ENCODE data around the gene EPB42.

Gene EPB42

DNA sequence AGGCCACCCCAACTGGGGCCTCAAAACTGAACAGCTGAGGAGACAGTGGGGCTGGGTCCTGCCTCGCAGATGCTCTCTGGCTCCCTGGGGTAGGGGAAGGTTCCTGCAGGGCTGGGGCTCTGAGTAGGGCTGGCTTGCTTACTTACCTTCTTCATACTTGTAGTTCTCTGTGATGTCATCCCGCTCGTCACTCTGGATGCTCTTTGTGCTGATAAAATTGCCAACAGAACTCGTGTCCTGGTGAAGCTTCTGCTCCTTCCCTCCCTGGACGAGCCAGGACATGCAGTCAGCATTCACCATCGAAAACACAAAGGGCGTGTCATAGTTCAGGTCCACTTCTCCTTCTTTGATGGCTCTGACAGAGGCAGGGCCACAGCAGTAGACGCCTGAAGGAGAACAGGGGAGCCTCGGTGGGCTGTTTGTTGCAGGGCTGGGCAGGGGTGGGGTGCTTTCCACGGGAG lies 17.9 kb upstream of the EPB42 start:
- Histone ChIP-seq H3K27ac (ENCODE audit: low read depth, low read length, poor library complexity, severe bottlenecking) (no peak overlapping the region), H3K9me2 (ENCODE audit: low read depth, low read length) (no peaks in the 10 kb centered on the region), H3K4me1 (ENCODE audit: insufficient read depth, low read length, severe bottlenecking) (no peaks in the 10 kb centered on the region), H4K20me1 (ENCODE audit: insufficient read depth, low read length) (no peaks in the 10 kb centered on the region), H3K9me3 (ENCODE audit: low read length) (no peaks in the 10 kb centered on the region), H3K79me2 (ENCODE audit: insufficient read depth, low read length) (no peaks in the 10 kb centered on the region), H3K27me3 (ENCODE audit: insufficient read depth, low read length) (no peaks in the 10 kb centered on the region; the same call in 1 of the 2 replicates), H2AFZ (ENCODE audit: low read length) (no peak overlapping the region), H3F3A (ENCODE audit: insufficient read depth, low read length) (no peaks in the 10 kb centered on the region), H3K4me3 (ENCODE audit: low read depth, low read length, poor library complexity, severe bottlenecking) (no peak overlapping the region), H3K4me2 (ENCODE audit: low read length) (no peak overlapping the region), H3K9ac (ENCODE audit: low read length) (no peak overlapping the region), H3K36me3 (ENCODE audit: insufficient read depth, low read length) (no peaks in the 10 kb centered on the region)
- TF ChIP-seq CTCF (IDR thresholded peaks at IDR 0.05; ENCODE audit: low read length) (no peak), EZH2 (IDR thresholded peaks at IDR 0.05; ENCODE audit: borderline replicate concordance, low read length) (no peak)

DNA sequence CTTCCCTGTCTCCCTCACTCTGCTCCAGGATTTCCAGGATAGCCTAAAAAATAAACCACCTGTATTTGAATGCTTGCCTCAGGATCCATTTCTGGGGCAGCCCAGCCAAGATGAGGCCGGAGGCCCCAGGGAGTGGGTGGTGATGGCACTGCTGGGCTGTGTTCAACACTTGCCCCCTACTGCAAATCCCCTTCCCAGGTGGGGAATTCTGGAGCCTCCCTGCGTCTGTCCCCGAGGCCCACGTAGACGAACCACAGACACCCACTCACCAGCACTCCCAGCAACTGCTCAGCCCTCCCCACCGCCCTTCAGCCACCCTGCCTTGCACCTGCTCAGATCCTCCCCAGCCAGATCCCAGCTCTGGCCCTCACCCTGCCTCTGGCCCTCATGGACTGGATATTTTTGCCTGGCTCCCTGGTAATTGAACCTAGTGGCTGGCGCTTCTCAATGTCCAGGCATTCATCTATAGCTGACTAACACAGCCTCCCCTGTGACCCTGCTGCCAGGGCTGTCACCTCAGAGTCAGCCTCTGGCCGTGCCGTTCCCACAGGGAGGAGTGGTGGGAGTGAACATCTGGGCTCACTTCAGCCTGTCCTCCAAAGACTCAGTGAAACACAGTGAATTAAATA lies 17.1 kb upstream of the EPB42 start:
- no peaks in the 10 kb centered on the region for H4K20me1 ChIP-seq (ENCODE audit: insufficient read depth, low read length)
- no peaks in the 10 kb centered on the region for H3F3A ChIP-seq (ENCODE audit: insufficient read depth, low read length)
- H3K9ac ChIP-seq (ENCODE audit: low read length) = no peak overlapping the region
- H3K36me3 ChIP-seq (ENCODE audit: insufficient read depth, low read length) = no peaks in the 10 kb centered on the region
- H3K27ac ChIP-seq (ENCODE audit: low read depth, low read length, poor library complexity, severe bottlenecking) = no peak overlapping the region
- no peak overlapping the region for H3K4me2 ChIP-seq (ENCODE audit: low read length)
- TF ChIP-seq CTCF (IDR thresholded peaks at IDR 0.05; ENCODE audit: low read length) (no peak), EZH2 (IDR thresholded peaks at IDR 0.05; ENCODE audit: borderline replicate concordance, low read length) (no peak)
- H3K9me2 ChIP-seq (ENCODE audit: low read depth, low read length) = no peaks in the 10 kb centered on the region
- no peak overlapping the region for H2AFZ ChIP-seq (ENCODE audit: low read length)
- no peaks in the 10 kb centered on the region for H3K9me3 ChIP-seq (ENCODE audit: low read length)
- H3K27me3 ChIP-seq (ENCODE audit: insufficient read depth, low read length) = no peaks in the 10 kb centered on the region; the same call in 1 of the 2 replicates
- H3K4me1 ChIP-seq (ENCODE audit: insufficient read depth, low read length, severe bottlenecking) = no peaks in the 10 kb centered on the region
- H3K4me3 ChIP-seq (ENCODE audit: low read depth, low read length, poor library complexity, severe bottlenecking) = no peak overlapping the region
- H3K79me2 ChIP-seq (ENCODE audit: insufficient read depth, low read length) = no peaks in the 10 kb centered on the region

DNA sequence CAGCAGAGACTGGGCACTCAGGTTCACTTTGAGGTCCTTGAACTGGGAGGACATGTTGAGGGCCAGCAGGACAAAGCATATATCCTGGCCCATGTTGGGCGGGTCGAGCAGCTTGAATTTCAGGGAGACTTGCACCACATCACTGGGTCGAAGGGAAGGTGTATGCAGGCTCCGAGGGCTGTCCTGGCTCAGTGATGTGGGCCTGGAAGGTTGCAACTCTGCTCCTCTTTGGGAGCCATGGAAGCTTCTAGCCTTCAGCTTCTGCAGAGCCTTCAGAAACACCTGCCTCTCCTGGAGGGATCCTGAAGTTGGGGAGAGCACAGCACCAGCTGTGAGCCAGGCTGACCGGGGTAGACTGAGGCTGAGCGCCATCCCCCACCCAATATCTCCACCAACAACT lies 14.7 kb upstream of the EPB42 start:
- Histone ChIP-seq H3K27ac (ENCODE audit: low read depth, low read length, poor library complexity, severe bottlenecking) (no peak overlapping the region), H3K79me2 (ENCODE audit: insufficient read depth, low read length) (no peaks in the 10 kb centered on the region), H3K9ac (ENCODE audit: low read length) (no peak overlapping the region), H4K20me1 (ENCODE audit: insufficient read depth, low read length) (no peaks in the 10 kb centered on the region), H3K4me1 (ENCODE audit: insufficient read depth, low read length, severe bottlenecking) (no peaks in the 10 kb centered on the region), H3K36me3 (ENCODE audit: insufficient read depth, low read length) (no peaks in the 10 kb centered on the region), H3K9me3 (ENCODE audit: low read length) (no peaks in the 10 kb centered on the region), H2AFZ (ENCODE audit: low read length) (no peak overlapping the region), H3K4me2 (ENCODE audit: low read length) (no peak overlapping the region), H3K9me2 (ENCODE audit: low read depth, low read length) (no peaks in the 10 kb centered on the region), H3F3A (ENCODE audit: insufficient read depth, low read length) (no peaks in the 10 kb centered on the region), H3K27me3 (ENCODE audit: insufficient read depth, low read length) (no peaks in the 10 kb centered on the region), H3K4me3 (ENCODE audit: low read depth, low read length, poor library complexity, severe bottlenecking) (no peak overlapping the region)
- TF ChIP-seq CTCF (IDR thresholded peaks at IDR 0.05; ENCODE audit: low read length) (no peak), EZH2 (IDR thresholded peaks at IDR 0.05; ENCODE audit: borderline replicate concordance, low read length) (no peak)
